NCI-H1092 (cell line): ENCODE measurements around the gene SLC12A5.

Source experiments
- DNase-seq: peaks from one replicate; lab custom pipeline; 2025; lab: John Stamatoyannopoulos, UW

Gene SLC12A5

DNA sequence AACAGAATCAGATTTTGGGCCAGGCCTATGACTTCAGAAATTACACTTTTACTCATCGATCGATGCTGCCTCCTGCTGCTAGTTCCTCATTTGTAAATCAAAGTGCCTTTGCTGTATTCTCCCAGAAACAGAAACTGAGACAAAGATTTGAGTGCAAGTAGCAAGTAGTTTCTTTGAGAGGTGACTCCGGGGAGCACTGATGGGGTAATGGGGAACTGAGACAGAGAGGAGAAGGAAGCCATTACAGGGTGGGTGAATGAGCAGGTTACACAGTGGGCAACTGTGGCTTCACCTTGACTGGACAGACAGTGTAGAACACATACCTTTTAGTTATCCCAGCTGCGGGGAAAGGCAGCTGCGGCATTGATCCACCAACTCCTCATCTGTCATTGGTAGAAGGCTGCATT lies 79.4 kb downstream of the SLC12A5 start:
- DNase-seq, result no peak

DNA sequence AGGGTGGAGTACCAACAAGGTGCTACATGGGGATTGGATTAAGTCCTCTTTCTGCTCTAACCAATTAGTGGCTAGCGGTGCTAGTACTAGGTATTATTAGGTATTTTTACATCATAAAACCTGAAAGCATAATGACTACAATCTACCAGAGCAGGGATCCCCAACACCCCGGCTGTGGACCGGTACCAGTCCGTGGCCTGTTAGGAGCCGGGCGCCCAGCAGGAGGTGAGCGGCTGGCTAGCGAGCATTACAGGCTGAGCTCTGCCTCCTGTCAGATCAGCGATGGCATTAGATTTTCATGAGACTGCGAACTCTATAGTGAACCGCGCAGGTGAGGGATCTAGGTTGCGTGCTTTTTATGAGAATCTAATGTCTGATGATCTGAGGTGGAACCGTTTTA lies 80.0 kb downstream of the SLC12A5 start:
- DNase-seq, result no peak
